ENCODE results near the gene GTPBP1.

Gene GTPBP1

DNA sequence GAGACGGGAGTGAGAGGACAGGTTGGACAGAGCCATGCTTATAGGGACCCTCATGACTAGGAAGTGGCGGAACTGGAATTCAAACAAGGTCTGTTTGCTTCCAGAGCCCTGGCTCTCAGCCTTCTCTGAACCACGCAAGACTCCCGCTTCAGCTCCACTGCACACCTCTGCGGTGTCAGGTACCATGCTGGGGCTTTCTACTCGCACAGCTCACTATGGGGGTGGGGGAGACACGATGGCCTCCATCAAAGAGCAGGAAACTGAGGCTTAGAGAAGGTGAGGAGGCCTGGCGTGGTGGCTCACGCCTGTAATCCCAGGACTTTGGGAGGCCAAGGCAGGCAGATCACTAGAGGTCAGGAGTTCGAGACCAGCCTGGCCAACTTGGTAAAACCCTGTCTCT is 35.8 kb downstream of the GTPBP1 start:
- no peak for DNase-seq

DNA sequence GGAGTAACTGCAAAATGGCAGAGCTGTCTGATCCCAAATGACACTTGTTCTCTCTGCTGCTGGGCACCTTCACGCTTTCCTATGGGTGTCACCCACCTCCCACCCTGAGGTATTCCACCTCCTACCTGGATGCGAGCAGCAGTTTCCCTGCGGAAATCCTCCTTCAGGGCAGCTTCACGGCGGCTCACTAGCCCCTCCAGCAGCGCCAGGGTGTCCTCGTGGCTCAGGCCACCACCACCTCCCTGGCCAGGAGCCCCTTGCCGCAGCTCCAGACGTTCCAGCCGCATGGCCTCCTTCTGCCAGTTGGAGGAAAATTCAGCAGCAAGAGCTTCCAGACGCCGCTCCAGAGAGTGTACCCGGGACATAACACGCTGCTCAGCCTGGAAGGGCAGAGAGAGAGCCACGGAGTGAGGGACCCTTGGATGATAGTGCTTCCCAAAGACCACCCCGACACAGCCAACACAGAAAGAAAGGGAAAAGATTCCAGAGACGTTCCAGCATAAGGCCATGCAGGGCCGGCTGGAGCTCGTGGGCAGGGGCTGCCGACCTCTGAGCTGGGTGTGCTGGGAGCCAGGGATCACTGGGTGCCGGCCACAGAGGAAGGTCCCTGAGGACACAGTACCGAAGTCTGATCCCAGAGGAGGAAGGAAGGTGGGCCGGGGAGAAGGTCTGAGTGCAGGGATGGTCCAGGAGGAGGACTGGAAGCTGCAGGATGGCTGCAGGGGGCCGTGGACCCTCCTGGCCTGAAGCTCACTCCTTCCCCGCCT is 36.6 kb downstream of the GTPBP1 start:
- no peak for DNase-seq

DNA sequence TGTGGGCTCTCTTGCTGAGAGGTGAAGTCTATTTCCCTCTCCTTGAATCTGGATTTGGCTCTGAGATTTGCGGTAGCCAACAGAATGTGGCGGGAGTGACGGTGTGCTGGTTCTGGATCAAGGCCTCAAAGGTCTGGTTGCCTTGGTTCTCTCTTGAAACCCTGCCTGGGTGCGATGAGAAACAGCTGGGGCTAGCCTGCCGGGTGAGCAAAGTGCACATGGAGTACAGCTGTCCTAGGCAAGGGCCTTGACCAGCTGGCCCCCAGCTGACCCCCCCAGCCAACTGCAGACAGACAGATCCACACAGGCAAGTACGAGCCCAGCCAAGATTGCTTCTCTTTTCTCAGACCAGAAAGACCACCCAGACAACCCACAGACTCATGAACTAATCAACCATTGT is 39.2 kb downstream of the GTPBP1 start:
- no peak for DNase-seq

DNA sequence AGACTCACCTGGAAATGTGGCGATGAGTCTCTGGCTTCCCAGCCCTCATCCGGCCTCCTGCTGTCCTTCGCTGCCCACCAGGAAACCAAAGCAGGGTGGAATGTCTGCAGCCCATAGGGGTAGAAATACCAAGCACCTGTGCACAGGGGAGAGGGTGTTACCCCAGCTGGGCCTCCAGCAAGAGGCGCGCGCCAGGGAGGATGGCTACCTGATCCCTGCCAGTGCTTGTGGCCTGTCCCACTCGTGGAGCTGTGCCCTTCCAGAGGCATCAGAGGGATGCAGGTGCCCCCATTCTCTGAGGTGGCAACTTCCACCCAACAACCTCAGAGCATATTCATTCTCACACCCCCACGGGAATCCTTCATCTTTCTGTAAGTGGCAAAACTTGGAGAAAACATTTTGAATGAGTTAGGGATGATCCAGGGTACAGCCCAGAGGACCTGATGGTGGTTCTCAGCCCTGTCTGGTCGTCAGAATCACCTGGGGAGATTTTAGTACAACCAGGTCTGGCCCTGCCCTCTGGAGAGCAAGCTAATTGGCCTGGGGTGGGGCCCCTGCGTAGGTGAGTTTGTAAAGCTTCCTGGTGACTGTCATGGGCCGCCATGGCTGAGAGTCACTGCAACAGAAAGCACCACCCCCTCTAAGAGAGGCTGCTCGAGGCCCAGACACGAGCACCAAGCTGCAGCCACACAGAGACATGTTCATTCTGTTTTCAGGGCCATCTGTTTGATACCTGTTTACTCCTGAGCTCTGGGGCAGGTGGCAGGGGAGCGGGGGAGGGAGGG is 40.1 kb downstream of the GTPBP1 start:
- no peak for DNase-seq

DNA sequence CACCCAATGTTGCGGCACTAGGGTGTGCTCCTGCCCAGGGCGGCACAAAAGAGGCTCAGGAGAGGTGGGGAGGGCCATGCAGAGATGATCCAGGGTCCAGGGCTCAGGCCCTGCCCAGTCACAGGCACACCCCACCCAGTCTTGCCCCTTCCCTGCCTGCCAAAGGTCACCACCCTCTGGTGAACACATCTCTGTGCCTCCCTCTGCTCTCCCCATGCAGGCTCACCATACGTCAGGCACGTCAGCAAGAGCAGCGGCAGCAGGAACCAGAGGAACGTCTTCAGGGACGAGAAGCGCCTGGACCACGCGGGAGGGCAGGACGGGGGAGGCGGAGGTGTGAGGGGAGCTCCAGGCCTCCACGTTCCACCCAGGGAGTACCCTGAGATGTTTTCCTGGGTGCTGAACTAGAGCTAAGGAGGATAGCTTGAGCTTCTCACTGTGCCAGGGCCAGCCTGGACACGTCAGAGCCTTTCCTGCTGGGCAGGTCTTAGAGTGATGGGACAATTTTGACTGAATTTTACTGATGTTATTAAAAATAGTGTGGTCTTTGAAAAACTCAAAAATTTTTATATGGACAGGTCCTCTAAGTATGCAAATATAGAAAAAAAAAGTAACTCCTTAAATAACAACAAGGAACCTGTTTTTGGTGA is 42.9 kb downstream of the GTPBP1 start:
- DNase-seq: no peak

DNA sequence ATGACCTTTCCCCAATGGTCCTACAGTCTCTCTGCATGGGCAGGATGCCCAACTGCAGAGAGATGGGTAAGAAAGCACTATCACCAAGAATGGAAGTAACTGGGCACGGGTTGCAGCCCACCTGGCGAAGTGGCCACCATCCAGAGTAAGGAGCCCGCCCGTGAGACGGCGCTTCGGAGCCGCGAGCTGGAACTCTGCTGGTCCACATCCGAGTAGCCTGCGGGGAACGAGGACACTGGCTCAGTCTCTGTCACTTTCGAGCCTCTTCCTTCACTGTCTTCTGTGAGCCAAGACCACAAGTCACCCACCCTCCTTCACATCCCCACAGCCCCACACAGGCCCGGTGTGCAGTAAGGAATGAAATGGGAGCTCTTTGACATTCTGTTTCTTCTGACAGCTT is 44.4 kb downstream of the GTPBP1 start:
- DNase-seq: no peak

DNA sequence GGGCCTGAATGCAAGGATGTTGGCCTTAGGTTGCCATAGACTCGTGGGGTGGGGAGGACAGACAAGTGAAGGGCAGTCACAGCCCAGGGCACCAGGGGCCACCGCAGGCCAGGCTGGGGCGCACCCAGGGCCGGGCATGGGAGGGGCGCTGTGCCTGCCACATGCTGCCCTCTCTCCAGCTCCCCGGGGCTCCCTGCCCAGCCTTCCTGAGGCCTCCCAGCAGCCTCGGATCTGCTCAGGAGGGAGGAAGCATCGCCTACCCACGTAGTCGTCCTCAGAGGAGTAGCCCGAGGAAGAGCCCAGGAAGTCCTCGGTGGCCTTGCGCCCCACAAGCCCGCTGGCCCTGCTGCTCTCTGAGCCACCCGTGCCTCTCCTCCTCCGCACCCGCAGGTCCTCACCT is 44.9 kb downstream of the GTPBP1 start:
- DNase-seq: no peak

DNA sequence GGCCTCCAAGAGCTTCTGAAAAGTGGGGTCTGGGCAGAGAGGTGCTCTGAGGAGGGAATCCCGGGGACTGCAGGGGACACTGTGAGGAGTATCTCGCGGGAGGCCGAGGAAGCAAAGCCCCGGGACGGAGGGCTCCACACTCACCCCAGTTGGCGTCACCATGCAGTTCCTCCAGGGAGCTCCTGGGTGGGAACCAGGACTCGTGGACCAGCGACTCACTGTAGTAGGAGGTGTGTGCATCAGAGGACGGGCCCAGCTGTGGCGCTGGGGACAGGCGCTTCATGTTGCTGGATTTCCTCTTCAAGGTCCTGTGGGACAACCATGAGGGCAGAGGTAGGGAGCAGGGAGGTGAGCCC is 45.3 kb downstream of the GTPBP1 start:
- no peak for DNase-seq

DNA sequence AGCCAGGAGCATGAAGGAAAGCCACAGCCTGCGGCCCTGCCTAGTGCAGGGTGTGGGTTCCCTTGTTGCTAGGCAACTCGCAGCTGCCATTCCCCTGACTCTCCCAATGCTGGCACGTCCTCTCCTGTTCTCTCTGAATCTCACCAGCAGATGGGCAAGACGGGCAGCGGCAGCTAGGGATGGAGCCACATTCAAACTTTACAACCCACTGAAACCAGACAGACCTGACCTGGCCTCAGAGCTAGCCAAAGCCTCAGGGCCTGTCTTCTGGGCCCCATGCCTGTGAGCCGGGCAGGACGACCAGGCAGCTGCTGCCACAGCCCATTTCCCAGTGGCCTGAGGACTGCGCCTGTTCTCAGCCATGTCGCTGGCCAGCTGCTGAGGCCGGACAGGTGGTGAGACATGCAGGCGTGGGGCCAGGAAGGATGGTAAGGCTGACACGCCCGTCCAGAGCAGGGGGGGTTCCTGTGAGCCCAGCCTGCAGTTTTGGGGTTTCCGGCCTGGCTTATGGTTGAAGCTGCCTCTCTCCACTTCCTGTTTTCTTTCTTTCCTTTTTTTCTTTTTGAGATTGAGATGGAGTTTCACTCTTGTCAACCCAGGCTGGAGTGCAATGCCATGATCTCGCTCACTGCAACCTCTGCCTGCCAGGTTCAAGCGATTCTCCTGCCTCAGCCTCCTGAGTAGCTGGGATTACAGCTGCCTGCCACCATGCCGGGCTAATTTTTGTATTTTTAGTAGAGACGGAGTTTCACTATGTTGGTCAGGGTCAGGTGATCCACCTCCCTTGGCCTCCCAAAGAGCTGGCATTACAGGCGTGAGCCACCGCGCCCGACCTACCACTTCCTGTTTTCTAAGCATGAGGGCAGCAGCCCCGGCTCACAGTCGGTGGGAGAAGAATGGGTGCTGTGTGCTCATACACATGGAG is 45.9 kb downstream of the GTPBP1 start:
- no peak for DNase-seq

DNA sequence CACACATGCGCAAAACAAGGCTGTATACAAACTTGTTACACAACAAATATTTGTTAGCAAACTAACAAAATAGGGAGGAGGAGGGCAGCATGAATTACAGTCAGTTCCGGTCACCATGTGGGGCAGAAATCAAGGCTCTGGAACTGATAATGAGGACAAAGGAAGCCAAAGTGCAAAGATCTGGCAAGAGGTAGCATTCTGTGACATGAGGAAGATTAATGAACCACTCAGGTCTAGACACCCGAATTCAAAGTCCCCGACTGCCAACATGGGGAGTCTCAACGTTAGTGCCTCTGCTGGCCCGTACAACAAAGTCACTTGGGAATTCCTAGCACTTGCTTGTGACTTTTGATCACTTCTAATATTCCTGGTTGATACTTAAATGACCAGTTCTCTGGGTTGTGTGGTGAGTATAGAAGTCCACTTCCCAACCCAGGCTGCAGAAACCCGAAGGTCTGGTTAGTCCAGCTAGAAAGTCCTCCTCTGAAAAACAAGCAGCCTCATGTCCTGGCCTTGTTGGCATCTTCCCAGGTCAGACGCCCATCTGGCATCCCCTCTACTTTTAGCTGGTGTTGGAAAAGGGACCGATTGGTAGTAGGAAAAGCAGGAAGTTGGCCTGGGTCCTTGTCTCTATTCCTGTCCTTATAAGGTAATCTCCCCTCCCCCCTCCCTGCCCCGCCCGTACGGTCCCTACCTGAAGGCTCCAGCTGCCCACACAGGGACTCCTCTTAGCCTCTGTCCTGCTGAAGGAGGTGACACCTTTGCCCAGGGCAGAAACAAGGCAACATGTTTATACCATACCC is 48.4 kb downstream of the GTPBP1 start:
- DNase-seq: peak; percentile 77

DNA sequence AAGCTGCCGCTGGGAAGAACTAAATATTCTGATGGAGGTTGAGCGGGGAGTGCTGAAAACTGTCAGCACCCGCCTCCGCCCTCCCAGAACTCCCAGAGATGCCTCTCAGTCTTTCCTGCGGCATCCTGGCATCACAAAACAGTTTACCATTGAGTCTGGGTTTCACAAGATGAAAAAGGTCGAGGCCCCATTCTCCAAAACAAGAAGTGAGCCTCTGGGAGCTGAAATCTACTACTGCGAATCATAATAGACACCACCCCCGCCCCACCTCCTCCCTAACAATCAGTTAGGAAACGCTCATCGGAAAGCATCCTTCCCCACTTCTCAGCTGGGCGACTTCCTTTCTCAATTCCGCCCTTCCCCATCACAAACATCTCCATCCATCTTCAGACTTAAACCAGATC is 49.0 kb downstream of the GTPBP1 start:
- DNase-seq: peak; percentile 50

DNA sequence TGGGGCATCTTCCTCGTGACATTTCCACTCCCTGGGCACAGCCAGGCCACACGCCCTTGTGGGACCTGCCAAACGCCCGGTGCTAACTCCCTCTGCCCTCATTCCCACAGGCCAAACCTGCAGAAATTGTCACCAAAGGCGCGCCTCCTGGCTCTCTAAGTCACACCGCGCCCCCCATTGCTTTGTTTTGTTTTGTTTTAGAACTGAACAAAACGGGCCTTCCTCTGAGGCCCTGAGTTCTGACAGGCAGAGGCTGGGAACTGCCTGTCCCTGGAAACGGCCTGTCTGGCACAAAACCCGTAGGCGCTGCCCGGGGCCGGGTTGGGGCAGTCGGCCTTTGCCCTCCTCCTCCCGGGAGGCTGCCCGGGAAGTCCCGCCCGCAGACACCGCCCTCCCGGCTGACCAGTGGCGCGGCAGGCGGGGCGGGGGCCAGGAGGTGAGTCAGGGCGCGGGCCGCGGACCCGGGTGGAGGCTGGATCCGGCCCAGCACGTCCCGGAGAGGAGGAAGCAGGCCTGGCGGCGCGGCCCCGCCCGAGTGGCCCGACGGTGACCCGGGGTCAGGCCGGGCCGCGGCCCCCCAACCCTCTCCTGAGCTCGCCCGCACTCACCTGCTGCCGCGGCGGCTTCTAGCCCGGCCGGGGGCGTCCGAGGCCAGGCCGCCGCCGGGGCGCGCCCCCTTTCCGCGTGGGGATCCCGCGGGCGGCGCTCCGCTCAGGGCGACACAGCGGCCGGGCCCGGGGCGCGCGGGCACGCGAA is 49.6 kb downstream of the GTPBP1 start:
- peak; percentile 73 for DNase-seq

DNA sequence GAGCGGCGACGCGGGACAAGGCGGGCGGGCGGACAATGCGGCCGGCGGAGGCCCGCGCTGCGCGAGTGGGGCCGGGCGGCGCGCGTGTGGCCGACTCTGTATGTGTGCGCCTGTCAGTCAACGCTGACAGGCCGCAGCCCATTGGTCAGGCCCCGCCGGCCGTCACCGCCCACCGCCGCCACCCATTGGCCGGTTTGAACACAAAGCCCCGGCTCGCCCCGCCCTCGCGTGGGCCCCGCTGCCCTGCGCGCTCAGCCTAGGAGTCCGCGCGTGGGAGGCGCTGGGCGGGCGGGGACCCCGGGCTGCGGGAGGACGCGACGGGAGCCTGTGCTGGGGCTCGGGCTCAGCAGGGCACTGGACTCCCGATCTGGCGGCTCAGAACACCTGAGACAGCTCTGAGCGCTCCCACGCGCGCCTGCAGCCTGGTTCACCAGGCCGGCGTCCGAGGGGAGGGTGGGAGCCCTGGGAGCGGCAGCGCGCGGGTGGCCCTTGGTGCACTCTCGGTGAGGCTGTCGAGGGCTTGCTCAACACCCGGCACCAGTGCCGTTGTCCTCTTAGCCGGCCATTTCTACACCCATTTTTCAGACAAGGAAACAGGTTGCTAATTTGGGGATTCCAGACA is 50.3 kb downstream of the GTPBP1 start, which contains the start of gene SUN2:
Gene SUN2, minus strand, starts transcription at position 88 of the 622 bp plus-strand sequence. CDS start 3,370 bp downstream, outside the sequence.
- peak; percentile 83 for DNase-seq

DNA sequence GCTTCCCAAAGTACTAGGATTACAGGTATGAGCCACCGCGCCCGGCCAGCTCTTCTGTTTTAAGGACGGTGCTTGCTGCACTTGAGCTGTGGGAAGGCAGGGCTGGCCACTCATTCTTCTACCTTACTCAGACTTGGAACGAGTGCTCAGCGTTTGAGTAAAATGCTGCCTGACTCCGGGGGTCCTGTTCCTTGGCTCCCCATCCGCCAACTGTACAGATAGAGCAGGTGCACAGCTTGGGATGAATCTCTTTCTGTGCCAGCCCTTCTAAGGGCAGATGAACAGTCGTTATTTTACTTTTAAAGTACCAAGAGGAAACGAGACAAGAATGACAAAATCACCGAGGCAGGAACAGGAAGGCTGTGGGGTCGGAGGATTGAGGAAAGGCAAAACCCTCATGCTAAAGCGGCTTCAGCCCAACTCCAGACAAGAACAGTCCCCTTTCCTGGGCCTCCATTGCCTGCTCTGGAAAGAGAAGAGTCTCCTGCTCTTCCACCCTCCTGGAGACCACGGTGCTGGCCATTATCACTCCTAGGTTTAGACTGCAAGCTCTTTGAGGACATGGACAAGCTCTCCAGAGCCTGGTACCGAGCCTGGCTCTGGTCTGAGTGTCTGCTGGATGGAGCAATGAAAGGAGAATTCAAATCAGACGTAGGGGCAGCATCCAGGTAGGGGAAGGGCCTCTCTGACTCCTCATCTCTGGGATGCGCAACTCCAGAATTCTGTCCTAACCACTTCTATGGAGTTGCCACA is 51.1 kb downstream of the GTPBP1 start:
- no peak for DNase-seq

DNA sequence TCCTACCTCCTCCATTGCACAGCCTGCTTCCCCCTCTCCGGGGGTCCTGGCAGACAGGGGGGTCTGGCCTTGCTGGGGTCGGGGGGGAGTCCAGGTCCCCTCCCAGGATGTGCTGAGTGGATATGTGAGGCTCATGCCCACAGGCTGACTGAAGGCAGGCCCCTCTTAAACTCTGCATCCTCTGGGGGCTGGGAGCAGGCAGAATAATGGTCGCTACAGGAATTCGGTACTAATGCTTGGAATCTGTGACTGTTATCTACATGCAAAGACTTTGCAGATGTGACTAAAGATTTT is 51.7 kb downstream of the GTPBP1 start:
- no peak for DNase-seq

DNA sequence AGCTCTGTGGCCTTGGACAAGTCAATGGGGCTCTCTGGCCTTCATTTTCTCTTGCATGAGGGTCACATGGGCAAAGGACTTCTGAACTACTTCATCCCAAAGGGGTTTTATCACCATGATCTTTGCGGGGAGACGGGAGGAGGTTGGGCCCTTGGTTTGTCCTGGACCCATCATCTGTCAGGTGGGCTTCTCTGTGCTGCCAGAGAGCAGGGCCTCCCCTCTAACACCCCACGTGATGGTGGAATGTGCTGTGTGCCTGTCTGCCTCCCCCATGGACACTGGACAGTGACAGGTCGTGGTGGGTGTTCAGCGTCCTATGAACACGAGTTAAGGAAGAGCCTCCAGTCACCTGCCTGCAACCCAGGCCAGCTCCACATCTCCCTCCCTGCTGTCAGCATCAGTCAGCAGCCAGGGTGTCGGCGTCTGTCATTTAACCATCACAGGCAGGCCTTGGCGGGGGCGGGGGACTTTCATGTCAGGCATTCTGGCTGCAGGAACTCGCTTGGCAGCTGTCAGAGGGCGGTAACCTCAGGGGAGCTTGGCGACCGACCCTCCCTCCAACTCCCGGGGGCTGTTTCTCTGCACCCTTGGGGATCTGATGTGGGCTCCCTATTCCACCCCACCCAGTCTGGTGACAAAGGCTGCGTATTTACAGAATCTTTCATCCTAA is 52.7 kb downstream of the GTPBP1 start:
- DNase-seq: no peak

DNA sequence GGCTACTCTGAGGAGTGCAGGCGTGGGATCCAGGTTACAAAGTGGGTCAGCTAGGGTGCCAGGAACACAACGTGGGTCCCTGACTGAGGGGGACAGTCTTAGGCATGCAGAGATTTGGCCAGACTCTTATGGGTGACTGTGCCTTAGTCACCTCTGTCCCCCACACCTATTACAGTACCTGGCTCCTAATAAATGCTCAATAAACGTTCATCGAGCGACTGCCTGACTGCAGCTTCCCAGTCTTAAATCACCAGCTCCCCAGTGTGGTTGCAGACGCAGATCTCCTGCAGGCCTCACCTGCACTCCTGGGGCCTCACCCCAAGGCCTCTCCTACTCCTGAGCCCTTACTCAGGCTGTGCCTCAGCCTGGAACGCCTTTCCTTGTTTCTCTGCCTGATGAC is 53.3 kb downstream of the GTPBP1 start:
- DNase-seq: no peak

DNA sequence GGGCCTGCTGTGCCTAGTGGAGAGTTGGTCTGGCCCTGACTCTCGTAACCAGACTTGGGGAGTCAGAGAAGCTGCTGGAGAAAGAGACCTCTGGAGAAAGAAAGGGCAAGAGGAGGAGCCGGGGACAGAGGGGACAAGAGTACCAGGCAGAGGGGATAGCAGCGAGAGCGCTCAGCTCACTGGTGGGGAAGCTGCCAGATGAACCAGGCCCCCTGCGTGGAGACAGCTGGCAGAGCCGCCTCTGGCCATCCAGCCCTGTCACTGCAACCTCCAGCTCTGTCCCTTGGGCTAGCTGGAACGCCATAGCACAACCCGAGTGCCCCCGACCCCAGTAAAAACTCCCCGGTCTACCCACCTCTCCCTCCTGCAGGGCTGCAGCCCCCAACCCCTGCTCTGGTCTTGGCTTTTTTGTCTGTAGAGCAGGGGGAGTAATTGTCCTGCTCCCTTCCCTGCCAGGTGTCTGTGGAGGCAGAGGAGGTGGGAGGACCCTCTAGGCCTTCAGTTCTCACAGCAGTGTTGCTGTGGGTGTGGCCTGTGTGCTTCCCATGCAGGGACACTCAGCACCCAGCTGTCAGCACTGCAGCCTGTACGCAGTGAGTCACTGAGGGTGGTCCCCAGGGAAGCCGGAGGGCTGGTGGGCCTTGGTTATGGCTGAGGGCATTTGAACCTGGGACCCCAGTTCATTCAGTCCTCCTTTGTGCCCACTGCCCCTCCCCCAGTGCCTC is 54.9 kb downstream of the GTPBP1 start:
- peak; percentile 75 for DNase-seq

Measured in fibroblast of skin of back (primary cell).